Gastroesophageal sphincter (tissue), 4 donors: ENCODE data around the gene DNAJA3. TPM values are rescaled to one million over a fixed set of nuclear protein-coding genes. Genes with fewer than 3 reads are reported as not detected.

Source experiments
- ATAC-seq: fragments of 150-250 bp; one replicate; pipeline ENCODE4 v1.9.1; 2016; ENCODE audit warnings: mild to moderate bottlenecking, moderate library complexity
- H3K27ac ChIP-seq, 4 donors: fragments of 200-600 bp; sonication (generic) in 3 of 4; 1 replicate in 3 of 4; 2 replicates in 1 of 4; pipeline ENCODE4 v1.5.1; 2016 to 2019
- H3K27me3 ChIP-seq: fragments of 200-600 bp; sonication (generic); one replicate; pipeline ENCODE4 v1.5.1; 2019
- H3K36me3 ChIP-seq, 2 donors: fragments of 200-600 bp; sonication (generic); one replicate each; pipeline ENCODE4 v1.5.1; 2019; ENCODE audit warnings: control low read depth in 1 of 2
- H3K4me1 ChIP-seq, 3 donors: fragments of 200-600 bp; sonication (generic); 1 replicate in 2 of 3; 2 replicates in 1 of 3; pipeline ENCODE4 v1.5.1; 2016 to 2019; ENCODE audit warnings: control low read depth in 2 of 3
- H3K4me3 ChIP-seq, 2 donors: fragments of 200-600 bp; sonication (generic); one replicate each; pipeline ENCODE4 v1.5.1; 2019; ENCODE audit warnings: mild to moderate bottlenecking in 1 of 2, moderate library complexity in 1 of 2
- H3K9me3 ChIP-seq, 3 donors: fragments of 200-600 bp; sonication (generic); one replicate each; pipeline ENCODE4 v1.5.1; 2017 to 2019; ENCODE audit warnings: control low read depth in 2 of 3
- CTCF ChIP-seq, 4 experiments: fragments of 200-600 bp in 2 of 4; fragments of 450-650 bp in 2 of 4; sonication (generic) in 1 of 4; IDR thresholded peaks; one replicate each; pipeline ENCODE4 v1.5.1; 2017 to 2019; ENCODE audit warnings: antibody characterized with exemption in 4 of 4, mild to moderate bottlenecking in 2 of 4, moderate library complexity in 2 of 4
- EP300 ChIP-seq: sonication (generic); formaldehyde crosslinking; IDR thresholded peaks from one replicate; pipeline ENCODE4 v1.6.1; 2017; ENCODE audit warnings: antibody characterized with exemption, mild to moderate bottlenecking
- POLR2A ChIP-seq, 2 donors: fragments of 450-650 bp; IDR thresholded peaks; one replicate each; pipeline ENCODE4 v1.6.1; 2017; ENCODE audit warnings: antibody characterized with exemption in 2 of 2, mild to moderate bottlenecking in 2 of 2, moderate library complexity in 1 of 2
- POLR2AphosphoS5 ChIP-seq: sonication (generic); formaldehyde crosslinking; IDR thresholded peaks from one replicate; pipeline ENCODE4 v1.6.1; 2017; ENCODE audit warnings: antibody characterized with exemption
- WGBS, 2 donors: methylation state at CpG; one replicate each; pipeline ENCODE4 v1.1.5; 2018; ENCODE audit warnings: low coverage in 1 of 2; 5-methylcytosine and 5-hydroxymethylcytosine counted together
- total RNA-seq, 4 donors: library from RNA; depleted of rRNA; stranded (reverse); fragments of >200 nt; gene quantifications; one replicate each; pipeline ENCODE4 v1.1.0, GENCODE V29; 2016

Gene DNAJA3
- total RNA-seq, 4 donors from 2014 or later = 39.6 to 55.6 (median 43.9) TPM

- WGBS, 2 donors = 84% methylated on average over 7 to 9 of the region's 9 CpGs
- peaks cover 0 to 64% of the 10 kb centered on the region in 2 donors for H3K36me3 ChIP-seq
- TF ChIP-seq EP300 = no peak
- TF ChIP-seq POLR2A (IDR thresholded peaks at IDR 0.05) = no peak
- TF ChIP-seq POLR2AphosphoS5 = no peak
- no peak for TF ChIP-seq CTCF (IDR thresholded peaks at IDR 0.05)
- no peak overlapping the region for H3K4me3 ChIP-seq
- H3K4me1 ChIP-seq = peaks cover 0 to 10% (median 3%) of the 10 kb centered on the region in 3 donors
- H3K9me3 ChIP-seq = no peaks in the 10 kb centered on the region
- no peak overlapping the region for H3K27ac ChIP-seq
- ATAC-seq = no peak
- no peaks in the 10 kb centered on the region for H3K27me3 ChIP-seq
Observed at GRCh38 chr16:4399001-4399730, 26.5 kb upstream of the DNAJA3 start.

- Histone ChIP-seq H3K4me3 (no peak overlapping the region), H3K36me3 (peaks cover 0 to 65% of the 10 kb centered on the region in 2 donors), H3K9me3 (no peaks in the 10 kb centered on the region), H3K27ac (no peak overlapping the region), H3K4me1 (peaks cover 0 to 10% (median 3%) of the 10 kb centered on the region in 3 donors), H3K27me3 (no peaks in the 10 kb centered on the region)
- no peak for ATAC-seq
- no peak for TF ChIP-seq POLR2AphosphoS5
- TF ChIP-seq CTCF (IDR thresholded peaks at IDR 0.05) = no peak
- no peak for TF ChIP-seq POLR2A (IDR thresholded peaks at IDR 0.05)
- TF ChIP-seq EP300 = no peak
- 90 to 100% methylated on average over 1 to 9 of the region's 12 CpGs for WGBS, 2 donors
Observed at GRCh38 chr16:4401094-4401501, 24.6 kb upstream of the DNAJA3 start.

- H3K4me3 ChIP-seq = no peak overlapping the region
- TF ChIP-seq CTCF (IDR thresholded peaks at IDR 0.05) (no peak), POLR2A (IDR thresholded peaks at IDR 0.05) (no peak), POLR2AphosphoS5 (no peak), EP300 (no peak)
- no peak for ATAC-seq
- H3K27ac ChIP-seq = no peak overlapping the region
- H3K27me3 ChIP-seq = no peaks in the 10 kb centered on the region
- peaks cover 0 to 66% of the 10 kb centered on the region in 2 donors for H3K36me3 ChIP-seq
- no peaks in the 10 kb centered on the region for H3K9me3 ChIP-seq
- H3K4me1 ChIP-seq = peaks cover 0 to 10% (median 3%) of the 10 kb centered on the region in 3 donors
- WGBS, 2 donors = 88 to 89% methylated on average over 6 to 10 of the region's 12 CpGs
Observed at GRCh38 chr16:4401510-4401909, 24.2 kb upstream of the DNAJA3 start.

- Histone ChIP-seq H3K27me3 (no peaks in the 10 kb centered on the region), H3K27ac (no peak overlapping the region), H3K4me3 (no peak overlapping the region), H3K9me3 (no peaks in the 10 kb centered on the region), H3K36me3 (peaks cover 0 to 71% of the 10 kb centered on the region in 2 donors), H3K4me1 (peaks cover 0 to 11% (median 3%) of the 10 kb centered on the region in 3 donors)
- no CpG with 5 or more reads among the region's 29 CpGs for WGBS, 2 donors
- peak; percentile 91 for ATAC-seq
- peak in 3 of 4 experiments; percentile 94 to 97 (median 96) for TF ChIP-seq CTCF (IDR thresholded peaks at IDR 0.05)
- TF ChIP-seq POLR2AphosphoS5 = no peak
Observed at GRCh38 chr16:4402439-4403132, 23.1 kb upstream of the DNAJA3 start.
